Measurements from ENCODE around the gene FBXL16. TPM values are rescaled to one million over a fixed set of nuclear protein-coding genes. Genes with fewer than 3 reads are reported as not detected.

FBXL16 gene
- total RNA-seq, 1 experiment from 2014 or later: 1.3 TPM

- no peak for DNase-seq
- H3K9me3 Mint-ChIP-seq (ENCODE audit: low read depth, unreplicated experiment): no peaks in the 10 kb centered on the region
- no peaks in the 10 kb centered on the region for H3K27me3 Mint-ChIP-seq (ENCODE audit: unreplicated experiment)
- TF ChIP-seq CTCF (IDR thresholded peaks at IDR 0.05; ENCODE audit: unreplicated experiment): no peak
- intact Hi-C loops (cut with micrococcal nuclease; ENCODE audit: unreplicated experiment): no loop called here
- H3K27ac Mint-ChIP-seq (ENCODE audit: unreplicated experiment): no peak overlapping the region
- H3K36me3 Mint-ChIP-seq (ENCODE audit: insufficient read depth, unreplicated experiment): peaks cover 53% of the 10 kb centered on the region
- BruUV-seq (replicated peaks): no TSS peak
- H3K4me1 Mint-ChIP-seq (ENCODE audit: low read depth, unreplicated experiment): no peaks in the 10 kb centered on the region
- H3K4me3 Mint-ChIP-seq (ENCODE audit: low read depth, unreplicated experiment): no peak overlapping the region
- CTCF ChIA-PET: no interaction called here
These were observed 39.0 kb downstream of the FBXL16 start for GRCh38 chr16:666572-666971.

- no peak overlapping the region for H3K27ac Mint-ChIP-seq (ENCODE audit: unreplicated experiment)
- H3K4me1 Mint-ChIP-seq (ENCODE audit: low read depth, unreplicated experiment): no peaks in the 10 kb centered on the region
- DNase-seq: no peak
- CTCF ChIA-PET: interaction anchor here (0.7 kb wide), 1 partner anchor 13 kb away, joined by 3 read pairs; the partner anchor contains the start of gene WDR90
- H3K36me3 Mint-ChIP-seq (ENCODE audit: insufficient read depth, unreplicated experiment): peaks cover 30% of the 10 kb centered on the region
- H3K9me3 Mint-ChIP-seq (ENCODE audit: low read depth, unreplicated experiment): no peaks in the 10 kb centered on the region
- no TSS peak for BruUV-seq (replicated peaks)
- no peaks in the 10 kb centered on the region for H3K27me3 Mint-ChIP-seq (ENCODE audit: unreplicated experiment)
- H3K4me3 Mint-ChIP-seq (ENCODE audit: low read depth, unreplicated experiment): no peak overlapping the region
- TF ChIP-seq CTCF (IDR thresholded peaks at IDR 0.05; ENCODE audit: unreplicated experiment): no peak
- intact Hi-C loops (cut with micrococcal nuclease; ENCODE audit: unreplicated experiment): no loop called here
These were observed 43.0 kb downstream of the FBXL16 start for GRCh38 chr16:662597-662996.

- Mint-ChIP-seq H3K36me3 (ENCODE audit: insufficient read depth, unreplicated experiment) (peaks cover 28% of the 10 kb centered on the region), H3K4me1 (ENCODE audit: low read depth, unreplicated experiment) (no peaks in the 10 kb centered on the region), H3K4me3 (ENCODE audit: low read depth, unreplicated experiment) (no peak overlapping the region), H3K27ac (ENCODE audit: unreplicated experiment) (no peak overlapping the region), H3K27me3 (ENCODE audit: unreplicated experiment) (no peaks in the 10 kb centered on the region), H3K9me3 (ENCODE audit: low read depth, unreplicated experiment) (no peaks in the 10 kb centered on the region)
- CTCF ChIA-PET: interaction anchor here (0.7 kb wide), 1 partner anchor 13 kb away, joined by 3 read pairs; the partner anchor contains the start of gene WDR90
- DNase-seq: no peak
- intact Hi-C loops (cut with micrococcal nuclease; ENCODE audit: unreplicated experiment): no loop called here
- no peak for TF ChIP-seq CTCF (IDR thresholded peaks at IDR 0.05; ENCODE audit: unreplicated experiment)
- BruUV-seq (replicated peaks): no TSS peak
These were observed 43.5 kb downstream of the FBXL16 start for GRCh38 chr16:662095-662494.

- intact Hi-C loops (cut with micrococcal nuclease; ENCODE audit: unreplicated experiment): no loop called here
- no peak overlapping the region for H3K4me3 Mint-ChIP-seq (ENCODE audit: low read depth, unreplicated experiment)
- CTCF ChIA-PET: no interaction called here
- no peaks in the 10 kb centered on the region for H3K27me3 Mint-ChIP-seq (ENCODE audit: unreplicated experiment)
- DNase-seq: no peak
- H3K4me1 Mint-ChIP-seq (ENCODE audit: low read depth, unreplicated experiment): no peaks in the 10 kb centered on the region
- BruUV-seq (replicated peaks): no TSS peak
- no peak overlapping the region for H3K27ac Mint-ChIP-seq (ENCODE audit: unreplicated experiment)
- H3K36me3 Mint-ChIP-seq (ENCODE audit: insufficient read depth, unreplicated experiment): peaks cover 32% of the 10 kb centered on the region
- no peaks in the 10 kb centered on the region for H3K9me3 Mint-ChIP-seq (ENCODE audit: low read depth, unreplicated experiment)
- TF ChIP-seq CTCF (IDR thresholded peaks at IDR 0.05; ENCODE audit: unreplicated experiment): no peak
These were observed 44.3 kb downstream of the FBXL16 start for GRCh38 chr16:661184-661821.

Measured in Calu3 (cell line).